ENCODE data around the gene CPED1.

The CPED1 gene

DNA sequence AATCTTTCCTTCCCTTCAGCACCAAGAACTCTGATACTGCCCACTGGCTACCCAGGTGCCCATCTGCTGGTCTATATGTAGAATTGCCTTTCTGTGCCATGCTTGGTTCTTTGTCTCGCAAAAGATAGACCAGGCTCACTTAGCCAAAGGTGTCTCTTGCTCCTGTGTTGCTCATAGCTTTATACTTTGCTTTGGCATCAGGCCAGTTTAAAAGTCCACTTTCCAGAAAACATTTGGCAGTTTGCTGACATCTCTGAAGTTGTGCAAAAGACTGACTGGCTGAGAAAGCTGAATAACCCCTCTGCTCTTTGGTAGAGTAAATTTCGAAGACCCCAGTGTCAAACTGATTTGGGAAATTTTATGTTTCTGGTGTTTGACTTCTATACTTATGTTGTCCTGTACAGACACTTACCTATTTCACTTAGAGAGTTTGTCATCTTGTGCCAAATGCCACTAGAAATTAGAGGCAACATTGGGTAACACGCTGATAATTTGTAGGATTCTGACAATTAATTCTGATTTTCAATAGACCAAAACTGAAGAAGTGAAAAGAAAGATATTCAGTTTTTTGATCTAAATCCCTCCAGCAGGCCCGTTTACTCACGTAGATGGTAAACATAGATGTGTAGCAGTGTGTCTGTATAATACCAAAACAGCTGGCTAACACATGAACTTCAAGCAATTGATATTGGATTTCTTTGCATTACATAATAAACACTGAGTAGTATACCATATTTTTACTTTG lies 91.1 kb downstream of the CPED1 start:
- peaks cover 20 to 41% of the 10 kb centered on the region in 2 donors for H3K4me1 Mint-ChIP-seq
- H3K36me3 Mint-ChIP-seq = no peaks in the 10 kb centered on the region

DNA sequence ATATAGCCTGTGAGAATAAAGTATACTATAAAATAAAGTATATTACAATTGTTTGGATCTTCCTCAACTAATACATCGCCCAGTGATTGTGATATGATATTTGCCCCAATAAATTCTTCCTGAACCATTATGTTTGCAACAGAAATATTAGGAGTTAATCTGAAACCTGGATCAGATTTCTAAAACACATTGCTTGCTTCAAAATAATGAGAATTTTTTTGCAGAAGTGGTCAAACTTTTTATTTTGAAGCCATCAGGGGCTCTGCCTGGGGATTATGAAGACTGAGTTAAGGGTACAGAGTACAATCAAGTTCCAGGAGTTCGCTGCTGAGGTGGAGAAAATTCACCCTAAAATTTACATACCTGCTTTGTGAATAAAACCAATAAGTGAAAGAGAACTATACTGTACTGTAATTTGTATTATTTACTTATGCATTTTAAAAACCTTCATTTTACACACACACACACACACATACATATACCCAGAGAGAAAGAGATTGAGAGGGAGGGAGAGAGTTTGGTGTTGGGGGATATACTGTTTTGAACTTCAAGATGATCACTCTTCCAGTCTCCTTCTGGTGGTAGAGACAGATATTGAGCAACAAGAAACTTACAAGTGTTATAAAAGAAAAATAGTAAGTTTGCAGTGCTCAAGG lies 91.9 kb downstream of the CPED1 start:
- no peak for ATAC-seq (replicated peaks)
- H3K27me3 Mint-ChIP-seq = no peaks in the 10 kb centered on the region
- DNase-seq = no peak

More for the DNA sequence above, 91.1 kb downstream of the CPED1 start:
- no peaks in the 10 kb centered on the region for H3K27me3 Mint-ChIP-seq
- ATAC-seq (replicated peaks) = no peak
- H3K9me3 Mint-ChIP-seq = no peaks in the 10 kb centered on the region
- no peak for DNase-seq
- no peak overlapping the region for H3K4me3 Mint-ChIP-seq
- H3K27ac Mint-ChIP-seq = no peak overlapping the region

GRCh38 chr7:121080913-121081326 lies 92.4 kb downstream of the CPED1 start:
- Mint-ChIP-seq H3K27ac (no peak overlapping the region), H3K36me3 (no peaks in the 10 kb centered on the region), H3K9me3 (no peaks in the 10 kb centered on the region), H3K27me3 (no peaks in the 10 kb centered on the region), H3K4me3 (no peak overlapping the region), H3K4me1 (peaks cover 30 to 54% of the 10 kb centered on the region in 2 donors)
- no peak for ATAC-seq (replicated peaks)
- DNase-seq = no peak

More for the DNA sequence above, 91.9 kb downstream of the CPED1 start:
- no peak overlapping the region for H3K27ac Mint-ChIP-seq
- H3K9me3 Mint-ChIP-seq = no peaks in the 10 kb centered on the region
- H3K36me3 Mint-ChIP-seq = no peaks in the 10 kb centered on the region
- peaks cover 24 to 49% of the 10 kb centered on the region in 2 donors for H3K4me1 Mint-ChIP-seq
- H3K4me3 Mint-ChIP-seq = no peak overlapping the region

- Mint-ChIP-seq H3K9me3 (no peaks in the 10 kb centered on the region), H3K36me3 (no peaks in the 10 kb centered on the region), H3K27me3 (no peaks in the 10 kb centered on the region), H3K27ac (peak overlapping the region; percentile 37), H3K4me3 (no peak overlapping the region), H3K4me1 (peaks cover 31 to 54% of the 10 kb centered on the region in 2 donors)
- DNase-seq = no peak
- peak; percentile 69 to 71 for ATAC-seq (replicated peaks)
Measured at GRCh38 chr7:121081327-121081936, 92.9 kb downstream of the CPED1 start.

DNA sequence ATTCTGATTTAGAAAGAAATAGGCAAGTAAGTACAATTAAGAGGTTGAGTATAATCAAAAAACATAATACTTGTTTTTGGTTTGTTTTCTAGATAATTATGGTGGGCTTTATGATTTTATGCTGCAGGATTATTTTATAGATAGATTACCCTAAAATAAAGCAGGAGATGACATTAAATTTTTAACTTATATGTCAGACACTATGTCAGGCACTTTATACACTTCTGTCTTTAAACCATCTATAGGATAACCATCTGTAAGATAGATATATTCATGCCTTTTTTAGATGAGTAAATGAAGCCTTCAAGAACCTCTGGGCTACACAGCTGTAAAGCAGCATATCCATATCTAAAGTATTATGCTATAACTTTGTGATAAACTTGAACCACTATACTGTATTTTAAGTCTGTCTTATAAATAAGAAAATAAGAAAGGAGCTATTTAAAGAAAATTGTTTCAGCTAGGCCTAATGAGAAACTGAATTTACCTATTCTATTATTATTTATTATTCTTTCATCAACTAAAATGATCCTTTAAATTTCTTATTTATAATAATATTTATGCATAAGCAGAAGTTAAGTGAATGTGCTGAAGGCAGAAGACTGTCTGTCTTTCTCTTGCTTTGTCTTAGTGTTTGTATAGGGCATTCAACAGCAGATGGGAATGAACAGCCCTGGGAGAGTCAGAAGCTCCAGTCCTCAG lies 94.0 kb downstream of the CPED1 start:
- no peak for ATAC-seq (replicated peaks)
- no peak overlapping the region for H3K4me3 Mint-ChIP-seq
- no peaks in the 10 kb centered on the region for H3K36me3 Mint-ChIP-seq
- H3K4me1 Mint-ChIP-seq = peaks cover 32 to 57% of the 10 kb centered on the region in 2 donors
- no peaks in the 10 kb centered on the region for H3K9me3 Mint-ChIP-seq
- no peak for DNase-seq
- H3K27ac Mint-ChIP-seq = no peak overlapping the region
- no peaks in the 10 kb centered on the region for H3K27me3 Mint-ChIP-seq

GRCh38 chr7:121083138-121083789 lies 94.8 kb downstream of the CPED1 start:
- no peak overlapping the region for H3K4me3 Mint-ChIP-seq
- H3K4me1 Mint-ChIP-seq = peaks cover 32 to 54% of the 10 kb centered on the region in 2 donors
- ATAC-seq (replicated peaks) = no peak
- no peaks in the 10 kb centered on the region for H3K27me3 Mint-ChIP-seq
- no peaks in the 10 kb centered on the region for H3K36me3 Mint-ChIP-seq
- H3K27ac Mint-ChIP-seq = no peak overlapping the region
- no peaks in the 10 kb centered on the region for H3K9me3 Mint-ChIP-seq
- no peak for DNase-seq

DNA sequence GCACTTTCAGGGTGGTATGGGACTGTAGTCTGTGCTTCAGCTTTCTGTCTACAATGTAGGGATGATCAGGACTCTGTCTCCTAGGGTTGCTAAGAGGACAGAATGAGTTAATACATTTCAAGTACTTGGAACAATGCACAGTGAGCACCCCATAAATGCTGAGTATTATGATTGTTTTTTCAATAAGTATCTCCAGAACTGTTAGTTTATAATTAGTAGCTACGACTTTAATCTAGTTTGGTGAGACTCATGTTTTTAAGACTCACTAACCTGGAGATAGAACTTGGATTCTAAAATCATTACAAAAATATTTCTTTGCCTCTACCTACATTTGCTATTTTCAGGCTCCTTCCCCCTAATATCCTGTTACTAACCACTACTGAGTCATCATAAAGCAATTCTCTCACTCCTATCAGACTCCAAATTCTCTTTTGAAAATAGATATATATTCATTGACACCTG lies 95.3 kb downstream of the CPED1 start:
- Mint-ChIP-seq H3K27ac (no peak overlapping the region), H3K4me3 (no peak overlapping the region), H3K36me3 (no peaks in the 10 kb centered on the region), H3K9me3 (no peaks in the 10 kb centered on the region), H3K4me1 (peaks cover 32 to 54% of the 10 kb centered on the region in 2 donors), H3K27me3 (no peaks in the 10 kb centered on the region)
- no peak for ATAC-seq (replicated peaks)
- DNase-seq = no peak

GRCh38 chr7:121084256-121084655 lies 95.7 kb downstream of the CPED1 start:
- Mint-ChIP-seq H3K27ac (no peak overlapping the region), H3K4me3 (no peak overlapping the region), H3K36me3 (no peaks in the 10 kb centered on the region), H3K27me3 (no peaks in the 10 kb centered on the region), H3K9me3 (no peaks in the 10 kb centered on the region), H3K4me1 (peaks cover 32 to 54% of the 10 kb centered on the region in 2 donors)
- DNase-seq (no peak), ATAC-seq (replicated peaks) (no peak)

DNA sequence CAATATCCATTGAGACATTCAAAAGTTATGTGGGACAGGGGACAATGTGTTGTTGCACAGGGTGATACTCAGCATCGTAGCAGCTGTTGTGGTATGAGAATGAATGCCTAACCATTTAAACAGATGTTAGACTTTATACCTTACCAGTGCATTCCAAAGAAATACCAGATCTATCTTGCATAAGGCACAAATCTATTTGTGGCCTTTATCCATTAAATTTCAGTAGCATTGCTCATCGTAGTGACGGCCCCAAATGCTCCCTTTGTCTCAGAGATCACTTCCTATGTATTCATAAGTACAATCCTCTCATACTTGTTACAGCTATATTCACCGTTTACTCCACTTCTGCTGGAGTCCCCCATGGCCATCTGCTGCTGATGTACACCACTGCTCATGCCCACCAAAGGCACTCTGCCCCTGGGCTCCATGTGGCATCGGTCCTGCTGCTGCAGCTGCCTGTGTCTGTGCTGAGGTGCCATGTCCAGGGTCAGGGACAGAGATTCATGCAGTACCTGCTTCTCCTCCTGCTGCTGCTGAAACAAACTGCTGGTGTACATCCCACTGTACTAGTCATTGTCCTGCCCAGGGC lies 96.3 kb downstream of the CPED1 start:
- Mint-ChIP-seq H3K4me3 (peak overlapping the region in 1 of 2 donors; percentile 20), H3K4me1 (peaks cover 32 to 57% of the 10 kb centered on the region in 2 donors), H3K9me3 (no peaks in the 10 kb centered on the region), H3K36me3 (no peaks in the 10 kb centered on the region), H3K27ac (no peak overlapping the region), H3K27me3 (no peaks in the 10 kb centered on the region)
- ATAC-seq (replicated peaks) = peak in 1 of 2 donors; percentile 25
- DNase-seq = no peak

DNA sequence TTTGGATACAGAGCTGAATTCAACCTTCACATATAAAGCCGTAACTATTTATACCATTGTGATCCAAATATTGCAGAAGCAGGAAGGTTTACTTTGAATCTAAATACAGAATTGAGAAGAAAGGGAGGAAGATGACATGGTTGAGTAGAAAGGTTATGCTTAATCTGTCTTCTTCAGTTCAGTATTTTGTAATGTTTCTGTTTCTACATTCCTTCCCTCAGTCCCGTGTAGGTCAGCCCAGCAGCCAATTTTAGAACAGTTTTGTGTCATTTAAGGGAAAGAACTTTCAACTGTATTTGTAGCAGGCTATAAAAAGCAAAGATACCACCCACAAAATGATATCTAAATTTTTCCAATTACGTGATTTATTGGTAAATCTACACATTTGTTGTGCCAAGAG lies 97.4 kb downstream of the CPED1 start:
- H3K9me3 Mint-ChIP-seq = no peaks in the 10 kb centered on the region

GRCh38 chr7:121088870-121089269 lies 100.4 kb downstream of the CPED1 start:
- Mint-ChIP-seq H3K27ac (no peak overlapping the region), H3K4me3 (no peak overlapping the region), H3K4me1 (peaks cover 19 to 51% of the 10 kb centered on the region in 2 donors), H3K27me3 (no peaks in the 10 kb centered on the region), H3K36me3 (no peaks in the 10 kb centered on the region), H3K9me3 (no peaks in the 10 kb centered on the region)
- ATAC-seq (replicated peaks) (no peak), DNase-seq (no peak)

More for the DNA sequence above, 97.4 kb downstream of the CPED1 start:
- DNase-seq = no peak
- Mint-ChIP-seq H3K27me3 (no peaks in the 10 kb centered on the region), H3K36me3 (no peaks in the 10 kb centered on the region), H3K4me1 (peaks cover 32 to 62% of the 10 kb centered on the region in 2 donors), H3K27ac (peak overlapping the region; percentile 82), H3K4me3 (peak overlapping the region; percentile 44 to 47)
- ATAC-seq (replicated peaks) = peak; percentile 84 to 87

DNA sequence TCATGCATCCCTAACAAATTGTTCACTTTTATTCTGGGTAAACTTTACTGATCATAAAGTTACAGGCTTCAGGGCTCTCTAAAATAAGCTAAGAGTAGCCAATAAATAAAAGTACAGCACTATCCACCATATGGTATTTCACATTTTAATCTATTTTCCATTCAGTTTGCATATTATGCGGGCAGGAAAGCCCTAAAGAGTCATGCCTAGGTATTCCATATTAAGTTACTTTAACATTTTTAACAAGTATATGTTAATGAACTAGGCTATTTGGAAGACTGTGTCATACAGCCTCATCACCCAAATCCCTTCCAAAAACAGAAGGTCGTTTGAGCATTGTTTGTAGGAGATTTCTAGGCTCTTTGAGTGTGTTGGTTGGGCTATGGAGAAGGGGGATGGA lies 106.3 kb downstream of the CPED1 start:
- DNase-seq (no peak), ATAC-seq (replicated peaks) (no peak)
- H3K36me3 Mint-ChIP-seq = no peaks in the 10 kb centered on the region
- H3K27me3 Mint-ChIP-seq = no peaks in the 10 kb centered on the region
- no peaks in the 10 kb centered on the region for H3K9me3 Mint-ChIP-seq
- H3K4me3 Mint-ChIP-seq = no peak overlapping the region
- no peak overlapping the region for H3K27ac Mint-ChIP-seq
- H3K4me1 Mint-ChIP-seq = peaks cover 2 to 20% of the 10 kb centered on the region in 2 donors

GRCh38 chr7:121097577-121097976 lies 109.1 kb downstream of the CPED1 start:
- H3K27ac Mint-ChIP-seq = no peak overlapping the region
- ATAC-seq (replicated peaks) (no peak), DNase-seq (no peak)
- no peaks in the 10 kb centered on the region for H3K27me3 Mint-ChIP-seq
- H3K9me3 Mint-ChIP-seq = no peaks in the 10 kb centered on the region
- peaks cover under 1 to 3% of the 10 kb centered on the region in 2 donors for H3K36me3 Mint-ChIP-seq
- H3K4me1 Mint-ChIP-seq = peaks cover 2 to 23% of the 10 kb centered on the region in 2 donors
- no peak overlapping the region for H3K4me3 Mint-ChIP-seq

All from stimulated activated naive B cell treated with anti-CD40 and anti-IgM and Interleukin-4, amounts not matched to agents 10 μg/mL and 1 μg/mL and 100 μg/mL, for 72 hours (primary cell).